ENCODE measurements around the gene ATP2C1.
"Not testable (repeated sequence)": the region's sequence is repeated elsewhere in the genome, so short reads cannot be mapped to it uniquely, and the experiment has no call there.

ATP2C1 gene

GRCh38 chr3:130991126-130991525 is 97.2 kb downstream of the ATP2C1 start:
- no peak for DNase-seq

- DNase-seq, result no peak
These were observed 98.5 kb downstream of the ATP2C1 start for GRCh38 chr3:130992344-130992743.

- DNase-seq, result no peak
These were observed 103.4 kb downstream of the ATP2C1 start for GRCh38 chr3:130997289-130997688.

DNA sequence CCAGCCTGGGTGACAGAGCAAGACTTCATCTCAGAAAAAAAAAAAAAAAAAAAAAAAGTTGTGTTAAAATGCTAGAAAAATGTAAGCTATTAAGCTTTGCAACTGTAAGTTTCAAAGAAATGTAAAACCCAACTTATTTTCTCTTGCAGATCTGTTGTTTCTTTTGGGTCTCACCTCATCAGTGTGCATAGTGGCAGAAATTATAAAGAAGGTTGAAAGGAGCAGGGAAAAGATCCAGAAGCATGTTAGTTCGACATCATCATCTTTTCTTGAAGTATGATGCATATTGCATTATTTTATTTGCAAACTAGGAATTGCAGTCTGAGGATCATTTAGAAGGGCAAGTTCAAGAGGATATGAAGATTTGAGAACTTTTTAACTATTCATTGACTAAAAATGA is 107.2 kb downstream of the ATP2C1 start:
- DNase-seq, result no peak

DNA sequence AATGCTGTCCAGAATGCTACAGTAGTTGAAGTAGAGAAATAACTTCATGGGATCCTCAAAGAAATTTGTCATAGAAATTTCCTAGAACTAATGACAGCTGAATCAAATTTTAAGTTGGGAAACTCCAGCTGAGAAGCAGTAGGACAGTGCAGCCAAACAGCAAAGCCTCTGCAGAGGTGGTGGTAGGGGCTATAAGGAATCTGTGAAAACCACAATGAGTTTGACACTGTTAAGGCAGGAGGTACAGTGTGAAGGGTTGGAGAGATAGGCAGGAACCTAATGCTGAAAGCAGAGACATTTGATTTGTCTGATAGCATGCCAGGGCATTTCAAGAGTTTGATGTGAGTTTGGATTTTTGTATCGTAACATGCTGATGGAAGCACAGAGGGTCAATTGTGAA is 110.7 kb downstream of the ATP2C1 start:
- no peak for DNase-seq

DNA sequence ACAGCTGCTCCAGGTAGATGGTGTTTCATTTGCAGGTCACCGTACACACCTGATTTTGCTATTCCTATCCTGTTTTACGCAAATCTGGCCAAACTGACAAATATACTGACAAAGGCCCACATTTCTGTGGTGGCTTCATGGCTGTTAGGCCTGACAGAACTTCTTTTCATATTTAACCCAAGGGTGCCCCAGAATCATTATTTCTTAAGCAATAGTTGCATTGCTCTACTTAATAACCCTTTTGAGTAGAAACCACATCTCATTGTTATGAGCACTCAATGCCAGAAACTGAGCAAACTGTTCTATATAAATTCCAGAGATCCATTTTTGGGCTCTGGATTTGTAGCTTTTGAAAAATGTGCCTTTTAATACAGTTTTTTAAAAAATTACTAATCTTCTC is 113.4 kb downstream of the ATP2C1 start:
- DNase-seq, result no peak

DNA sequence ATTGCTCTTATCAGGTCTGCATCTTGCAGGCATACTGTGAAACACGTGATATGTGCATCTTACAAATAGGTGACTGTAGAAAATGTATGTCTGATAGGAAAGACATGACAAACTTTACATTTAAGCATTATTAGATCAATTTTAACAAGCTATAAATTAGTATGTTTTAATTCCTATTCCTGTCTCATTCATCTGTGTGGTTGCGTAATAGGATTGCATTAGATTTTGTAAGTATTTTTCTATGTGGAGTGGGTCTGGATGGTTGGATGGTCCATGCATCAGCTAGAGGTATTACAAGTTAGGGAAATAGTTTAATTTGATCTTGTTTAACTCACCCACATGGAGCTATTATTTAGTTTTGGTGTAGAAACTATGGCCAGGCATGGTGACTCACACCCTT is 113.9 kb downstream of the ATP2C1 start:
- DNase-seq, result no peak

DNA sequence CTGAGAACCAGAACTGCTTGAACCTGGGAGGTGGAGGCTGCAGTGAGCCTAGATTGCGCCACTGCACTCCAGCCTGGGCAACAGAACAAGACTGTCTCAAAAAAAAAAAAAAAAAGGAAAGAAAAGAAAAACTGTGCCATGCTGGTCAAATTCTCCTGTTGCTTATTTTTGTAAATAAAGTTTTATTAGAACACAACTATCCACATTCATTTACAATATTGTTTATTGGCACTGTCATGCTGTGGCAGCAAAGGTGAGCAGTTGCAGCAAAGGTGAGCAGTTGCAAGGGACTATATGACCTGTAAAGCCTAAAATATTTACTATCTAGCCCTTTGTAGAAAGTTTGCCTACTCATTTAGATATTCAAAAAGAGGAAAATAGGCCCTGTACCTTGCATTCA is 114.4 kb downstream of the ATP2C1 start:
- no peak for DNase-seq

- DNase-seq, result no peak
These were observed 115.8 kb downstream of the ATP2C1 start for GRCh38 chr3:131009698-131010097.

- no peak for DNase-seq
These were observed 125.1 kb downstream of the ATP2C1 start for GRCh38 chr3:131018970-131019369.

DNA sequence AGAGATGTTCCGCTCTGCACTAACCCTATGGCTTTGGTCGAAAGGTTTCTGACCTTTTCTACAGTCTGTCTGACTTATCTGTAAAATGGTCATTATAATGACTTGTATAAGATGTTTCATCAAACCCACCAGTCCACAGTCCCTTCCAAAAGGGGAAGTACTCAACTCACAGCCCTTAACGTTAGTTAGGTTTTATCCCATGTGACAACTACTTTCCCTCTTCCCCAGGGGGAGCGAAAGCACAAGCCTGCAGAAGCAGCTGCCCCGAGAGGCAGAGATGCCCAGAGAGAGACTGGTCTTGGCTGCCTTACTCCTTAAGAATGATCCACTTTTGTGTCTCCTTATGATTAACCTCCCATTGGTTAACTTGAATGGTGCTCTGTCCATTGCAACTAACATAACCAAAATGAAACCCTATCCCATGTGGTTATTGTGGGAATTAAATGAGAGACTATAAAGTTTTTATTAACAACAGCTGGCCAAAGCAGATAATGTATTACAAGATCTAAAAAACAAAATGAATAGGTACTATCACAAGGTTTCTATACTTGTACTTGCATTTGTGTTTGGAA is 126.3 kb downstream of the ATP2C1 start:
- no peak for DNase-seq

DNA sequence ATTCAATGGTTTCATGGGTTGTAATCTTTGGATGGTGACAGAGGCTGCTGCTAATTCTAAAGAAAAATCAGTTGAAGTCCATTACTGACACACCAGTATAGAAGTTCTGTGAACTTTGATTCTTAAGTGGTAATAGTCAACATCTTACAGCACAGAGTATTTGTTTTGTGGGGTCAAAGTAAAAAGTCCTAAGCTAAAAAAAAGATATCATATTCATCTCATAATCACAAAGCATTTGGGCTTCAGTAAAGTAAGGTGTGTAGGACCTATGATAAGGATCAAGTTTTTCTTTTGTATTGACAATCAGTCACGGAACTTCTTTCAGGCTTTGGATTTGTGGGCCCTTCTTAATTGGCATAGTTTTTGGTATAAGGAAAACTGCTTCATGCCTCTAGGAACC is 131.7 kb downstream of the ATP2C1 start:
- DNase-seq, result no peak

DNA sequence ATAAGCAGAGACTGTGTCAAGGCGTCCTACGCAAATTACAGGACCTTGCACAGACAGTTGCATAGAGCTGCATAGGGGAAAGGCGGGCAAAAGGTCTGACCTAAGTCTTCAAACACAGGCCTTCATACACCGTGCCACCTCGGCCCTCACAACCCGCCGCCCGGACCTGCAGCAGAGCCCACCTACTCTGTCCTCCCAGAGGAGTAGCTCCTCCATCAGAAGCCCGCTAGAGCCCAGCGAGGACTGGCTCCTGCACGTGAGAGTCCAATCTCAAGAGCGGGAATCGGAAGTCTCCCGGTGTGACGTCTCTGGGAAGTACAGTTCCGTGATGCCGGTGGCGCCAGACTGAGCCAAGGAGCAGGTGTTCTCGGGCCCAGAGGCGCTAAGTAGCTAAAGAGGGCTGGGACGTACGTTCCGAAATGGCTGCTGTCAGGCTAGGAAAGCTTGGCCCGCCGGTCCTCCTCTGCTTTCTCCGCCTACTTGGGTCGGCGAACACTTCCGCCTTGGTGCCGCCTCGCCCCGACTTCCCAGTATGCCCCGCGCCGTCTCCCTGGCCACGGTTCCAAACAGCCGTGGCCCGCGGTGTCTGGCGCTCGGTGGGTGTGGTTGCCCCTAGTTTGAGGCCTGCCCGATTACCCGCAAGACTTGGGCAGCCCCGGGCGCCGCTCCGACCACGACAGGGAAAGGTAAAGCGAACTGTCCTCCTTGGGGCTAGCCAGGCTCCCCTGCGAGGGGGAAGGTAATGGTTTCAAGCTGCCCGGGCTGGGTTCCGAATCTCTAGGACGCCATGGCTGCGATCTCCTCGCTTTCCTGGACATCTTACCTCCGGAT is 132.7 kb downstream of the ATP2C1 start, which contains the start of the genes ASTE1 and NEK11:
Gene ASTE1 (minus strand): TSS at position 505 of the 831 bp plus-strand sequence. CDS start 1,519 bp downstream, outside the sequence.
Gene NEK11 (plus strand): TSS at position 557 of the 831 bp plus-strand sequence. CDS start 2,832 bp downstream, outside the sequence.
- DNase-seq, result peak; percentile 92

DNA sequence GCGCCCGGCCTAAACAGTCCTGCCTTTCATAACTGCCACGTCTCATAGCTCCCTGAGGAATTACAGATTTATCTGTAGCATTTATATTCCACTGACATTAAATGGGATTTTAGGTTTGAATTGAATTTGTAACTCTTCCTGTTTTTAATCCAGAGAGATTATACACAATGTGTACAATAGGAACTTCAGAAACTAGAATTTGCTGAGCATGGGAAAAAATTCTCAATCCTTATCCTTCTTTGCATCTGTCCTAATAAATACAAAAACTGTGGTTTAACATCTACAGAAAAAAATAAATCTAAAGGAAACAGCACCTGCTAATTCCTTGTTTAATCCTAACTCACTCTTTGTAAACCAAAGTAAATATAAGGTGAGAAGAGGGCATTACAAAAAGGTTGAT is 135.0 kb downstream of the ATP2C1 start:
- DNase-seq, result no peak

GRCh38 chr3:131031660-131032059 is 137.8 kb downstream of the ATP2C1 start:
- DNase-seq, result no peak

- peak; percentile 65 for DNase-seq
These were observed 139.7 kb downstream of the ATP2C1 start for GRCh38 chr3:131033480-131034080.

- DNase-seq, result no peak
These were observed 142.4 kb downstream of the ATP2C1 start for GRCh38 chr3:131036200-131036816.

DNA sequence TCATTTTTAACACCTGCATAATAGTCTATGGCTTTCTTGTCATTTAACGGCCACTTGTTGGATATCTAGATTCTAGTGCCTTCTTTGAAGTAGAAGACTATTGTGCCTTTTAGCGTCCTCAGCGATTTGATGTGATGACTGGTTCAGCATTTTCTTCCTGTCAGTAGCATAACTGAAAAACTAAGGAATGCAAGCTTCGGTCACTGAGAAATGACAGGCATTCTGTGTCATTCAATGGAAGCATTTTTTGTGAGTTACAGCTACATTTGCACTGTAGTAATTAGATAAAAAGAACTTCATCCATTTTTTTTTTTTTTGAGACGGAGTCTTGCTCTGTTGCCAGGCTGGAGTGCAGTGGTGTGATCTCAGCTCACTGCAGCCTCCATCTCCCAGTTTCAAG is 143.1 kb downstream of the ATP2C1 start:
- no peak for DNase-seq

DNA sequence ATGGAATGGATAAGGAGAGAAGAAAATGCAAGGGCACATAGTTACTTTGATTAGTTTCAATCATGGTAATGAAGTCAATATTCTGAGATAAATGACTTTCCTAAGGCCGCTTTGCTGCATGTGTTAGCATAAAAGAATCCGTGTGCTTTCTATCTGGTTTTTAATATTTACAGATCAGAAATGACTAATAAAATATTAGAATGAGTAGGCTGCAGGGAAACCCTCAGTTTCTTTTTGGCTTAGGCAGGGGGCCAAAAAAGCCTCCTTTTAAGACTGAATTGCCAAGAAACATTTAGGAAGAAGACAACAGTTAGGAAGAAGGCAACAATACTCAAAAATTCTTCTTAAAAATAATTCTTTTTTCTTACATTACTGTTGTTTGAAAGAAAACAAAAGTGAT is 144.4 kb downstream of the ATP2C1 start:
- no peak for DNase-seq

- not testable (repeated sequence) for DNase-seq
These were observed 148.5 kb downstream of the ATP2C1 start for GRCh38 chr3:131042271-131042985.

DNA sequence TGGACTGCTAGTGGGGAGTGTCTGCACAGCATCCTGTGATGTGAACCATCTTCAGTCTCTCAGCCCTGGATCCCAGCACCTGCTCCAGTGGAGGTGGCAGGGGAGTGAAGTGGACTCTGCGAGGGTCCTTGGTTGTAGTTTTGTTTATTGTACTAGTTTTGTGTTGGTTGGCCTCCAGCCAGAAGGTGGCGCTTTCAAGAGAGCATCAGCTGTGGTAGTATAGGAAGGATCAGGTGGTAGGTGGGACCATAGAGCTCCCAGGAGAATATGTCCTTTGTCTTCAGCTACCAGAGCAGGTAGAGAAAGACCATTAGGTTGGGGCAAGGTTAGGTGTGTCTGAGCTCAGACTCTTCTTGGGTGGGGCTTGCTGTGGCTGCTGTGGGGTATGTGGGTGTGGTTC is 153.7 kb downstream of the ATP2C1 start:
- peak; percentile 32 for DNase-seq

DNA sequence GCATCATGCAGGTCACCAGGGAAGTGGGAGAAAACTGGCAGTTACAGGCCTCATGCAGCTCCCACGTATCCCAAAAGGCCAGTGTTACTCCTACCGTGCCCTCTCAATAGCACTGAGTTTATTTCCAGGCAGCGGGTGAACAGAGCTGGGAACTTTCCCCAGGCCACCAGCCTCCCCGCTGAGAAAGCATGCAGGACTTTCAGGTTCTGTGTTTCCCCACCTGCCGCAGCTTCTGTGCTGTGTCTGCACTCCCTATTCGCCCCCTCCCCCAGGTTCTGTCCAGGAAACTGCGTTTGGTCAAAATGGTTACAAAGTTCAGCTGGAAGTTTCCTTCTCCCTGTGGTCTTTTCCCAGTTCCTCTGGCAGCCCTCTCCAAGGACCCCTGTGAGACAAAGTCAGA is 154.1 kb downstream of the ATP2C1 start:
- DNase-seq, result no peak

DNA sequence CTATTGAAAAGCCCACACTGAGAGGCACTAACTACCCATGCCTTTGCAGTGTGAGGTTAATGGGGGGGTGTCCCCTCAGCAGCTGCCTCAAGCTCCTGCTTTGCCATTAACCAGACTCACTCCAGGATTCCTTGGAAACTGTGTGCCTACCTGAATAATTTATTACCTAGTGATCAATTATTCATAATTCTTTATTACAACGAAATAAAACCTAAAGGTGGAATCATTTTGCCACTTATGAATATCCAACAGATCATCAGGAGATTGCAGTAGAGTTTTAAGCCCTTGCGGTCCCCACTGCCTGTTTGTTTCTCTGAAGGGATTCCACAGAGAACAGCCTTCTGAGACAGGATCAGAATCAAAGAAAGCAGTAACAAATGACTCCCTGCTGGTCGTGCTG is 156.1 kb downstream of the ATP2C1 start:
- DNase-seq, result no peak

Measured in NCI-H82 (cell line).